ENCODE measurements around the gene ADSL. TPM values are rescaled to one million over a fixed set of nuclear protein-coding genes. Genes with fewer than 3 reads are reported as not detected.
A peak's percentile ranks its signal among the peaks of the same experiment; 100 is the strongest.

ADSL gene
- total RNA-seq, 2 experiments from 2014 or later: 95.0 to 105 TPM

- ChIA-PET POLR2A (interaction anchor here (1.2 kb wide), 1 partner anchor 85 kb away, joined by 3 read pairs; no protein-coding TSS in a partner anchor), CTCF (no interaction called here)
- Mint-ChIP-seq H3K4me3 (no peak overlapping the region), H3K27ac (no peak overlapping the region), H3K36me3 (ENCODE audit: low read depth) (peaks cover 45% of the 10 kb centered on the region), H3K27me3 (no peaks in the 10 kb centered on the region), H3K4me1 (peaks cover 5% of the 10 kb centered on the region), H3K9me3 (no peaks in the 10 kb centered on the region)
- no peak for DNase-seq
Observed at GRCh38 chr22:40408718-40409612, 62.7 kb downstream of the ADSL start.

DNA sequence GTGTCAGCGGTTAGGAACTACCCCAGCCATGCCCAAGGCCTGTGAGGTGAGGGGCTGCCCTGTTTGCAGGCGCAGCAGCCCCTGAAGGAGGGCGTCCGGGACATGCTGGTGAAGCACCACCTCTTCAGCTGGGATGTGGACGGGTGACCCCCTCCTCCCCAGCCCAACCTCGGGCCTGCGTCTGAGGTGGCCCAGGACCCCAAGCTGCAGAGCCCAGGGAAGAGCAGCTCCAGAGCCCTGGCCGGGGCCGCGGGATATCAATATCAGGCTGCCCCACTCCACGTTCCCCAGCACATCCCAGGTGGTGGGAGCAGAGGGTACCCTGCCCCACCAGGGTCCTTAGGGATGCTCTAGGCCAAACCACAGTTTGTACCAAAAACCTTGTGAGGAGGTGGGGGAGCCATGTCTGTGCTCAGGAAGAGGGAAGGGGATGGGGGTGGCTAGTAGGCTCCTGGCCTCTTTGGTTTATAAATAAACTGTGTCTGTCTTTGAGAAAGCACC is 63.4 kb downstream of the ADSL start:
- peaks cover 45% of the 10 kb centered on the region for H3K36me3 Mint-ChIP-seq (ENCODE audit: low read depth)
- peaks cover 10% of the 10 kb centered on the region for H3K4me1 Mint-ChIP-seq
- no peak overlapping the region for H3K4me3 Mint-ChIP-seq
- ChIA-PET POLR2A (interaction anchor here (1.2 kb wide), 1 partner anchor 86 kb away, joined by 3 read pairs; no protein-coding TSS in a partner anchor), CTCF (no interaction called here)
- H3K27me3 Mint-ChIP-seq: no peaks in the 10 kb centered on the region
- H3K9me3 Mint-ChIP-seq: no peaks in the 10 kb centered on the region
- DNase-seq: no peak
- H3K27ac Mint-ChIP-seq: no peak overlapping the region

GRCh38 chr22:40410272-40410671 is 64.0 kb downstream of the ADSL start:
- DNase-seq: no peak
- peaks cover 11% of the 10 kb centered on the region for H3K4me1 Mint-ChIP-seq
- H3K27ac Mint-ChIP-seq: no peak overlapping the region
- peaks cover 44% of the 10 kb centered on the region for H3K36me3 Mint-ChIP-seq (ENCODE audit: low read depth)
- H3K27me3 Mint-ChIP-seq: no peaks in the 10 kb centered on the region
- CTCF ChIA-PET: no interaction called here
- POLR2A ChIA-PET: interaction anchor here (0.7 kb wide), 1 partner anchor 14 kb away, joined by 3 read pairs; no protein-coding TSS in a partner anchor
- H3K4me3 Mint-ChIP-seq: no peak overlapping the region
- no peaks in the 10 kb centered on the region for H3K9me3 Mint-ChIP-seq

DNA sequence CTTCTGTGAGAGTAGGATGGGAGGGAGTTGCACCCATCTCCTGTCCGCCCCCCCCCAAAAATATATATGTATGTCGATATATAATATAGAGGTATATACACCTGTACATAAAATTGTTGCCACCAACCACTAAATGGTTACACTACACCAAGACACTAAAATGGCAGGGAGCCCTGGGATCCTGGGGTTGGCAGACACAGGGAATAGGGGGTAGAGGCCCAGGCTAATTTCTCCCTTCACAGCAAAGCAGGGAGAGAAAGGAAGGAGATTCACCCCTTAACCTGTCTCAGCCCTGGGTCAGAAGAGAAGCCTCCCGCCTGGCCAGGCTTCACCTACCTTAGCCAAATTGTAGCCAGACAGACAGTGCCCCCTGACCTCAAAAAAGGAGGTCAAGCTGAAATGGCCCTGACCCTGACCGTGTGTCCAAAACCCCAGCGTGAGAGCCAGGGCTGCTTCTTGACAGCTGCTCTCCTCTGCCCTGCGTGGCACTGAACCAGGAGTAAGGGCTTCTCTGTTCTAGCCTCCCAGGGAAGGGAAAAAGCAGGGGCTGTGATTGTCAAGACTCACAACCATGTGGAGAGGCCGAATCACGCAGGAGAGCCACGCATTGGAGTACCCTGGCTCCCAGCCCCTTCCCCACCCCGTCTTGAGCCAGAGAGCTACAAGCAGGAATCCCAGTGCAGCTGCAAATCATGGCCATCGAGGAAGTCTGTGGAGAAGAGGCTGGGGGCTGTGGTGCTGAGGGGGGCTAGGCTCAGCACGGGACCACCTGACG is 64.6 kb downstream of the ADSL start:
- POLR2A ChIA-PET: interaction anchor here (0.7 kb wide), 1 partner anchor 13 kb away, joined by 3 read pairs; no protein-coding TSS in a partner anchor
- no peak for DNase-seq

DNA sequence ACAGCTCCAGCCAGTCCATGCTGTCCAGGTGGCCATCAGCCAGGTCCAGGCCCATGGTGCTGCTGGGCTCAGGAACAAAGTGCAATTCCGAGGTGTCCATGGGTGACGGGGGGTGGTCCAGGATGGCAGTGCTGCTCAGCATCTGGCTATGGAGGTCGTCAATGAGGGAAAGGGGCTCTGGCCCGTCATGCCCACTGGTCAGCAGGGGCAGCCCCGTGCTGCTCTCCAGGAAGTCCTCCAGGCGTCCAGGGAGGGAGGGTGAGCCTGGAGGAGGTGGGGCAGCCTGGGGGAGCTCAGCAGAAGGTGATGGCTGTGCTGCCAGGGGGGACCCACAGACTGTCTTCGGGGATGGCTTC is 65.2 kb downstream of the ADSL start:
- H3K4me3 Mint-ChIP-seq: no peak overlapping the region
- no peak overlapping the region for H3K27ac Mint-ChIP-seq
- CTCF ChIA-PET: no interaction called here
- POLR2A ChIA-PET: interaction anchor here (1.0 kb wide), 1 partner anchor 11 kb away, joined by 3 read pairs; no protein-coding TSS in a partner anchor
- peaks cover 51% of the 10 kb centered on the region for H3K36me3 Mint-ChIP-seq (ENCODE audit: low read depth)
- no peaks in the 10 kb centered on the region for H3K27me3 Mint-ChIP-seq
- no peaks in the 10 kb centered on the region for H3K9me3 Mint-ChIP-seq
- peaks cover 23% of the 10 kb centered on the region for H3K4me1 Mint-ChIP-seq
- DNase-seq: no peak

More for the DNA sequence above, 64.6 kb downstream of the ADSL start:
- H3K9me3 Mint-ChIP-seq: no peaks in the 10 kb centered on the region
- CTCF ChIA-PET: no interaction called here
- peaks cover 48% of the 10 kb centered on the region for H3K36me3 Mint-ChIP-seq (ENCODE audit: low read depth)
- no peak overlapping the region for H3K4me3 Mint-ChIP-seq
- H3K4me1 Mint-ChIP-seq: peaks cover 17% of the 10 kb centered on the region
- H3K27ac Mint-ChIP-seq: no peak overlapping the region
- H3K27me3 Mint-ChIP-seq: no peaks in the 10 kb centered on the region

GRCh38 chr22:40412441-40412840 is 66.1 kb downstream of the ADSL start:
- peak overlapping the region; percentile 41 for H3K27ac Mint-ChIP-seq
- ChIA-PET CTCF (no interaction called here), POLR2A (interaction anchor here (1.0 kb wide), 1 partner anchor 12 kb away, joined by 3 read pairs; no protein-coding TSS in a partner anchor)
- no peaks in the 10 kb centered on the region for H3K9me3 Mint-ChIP-seq
- DNase-seq: no peak
- no peak overlapping the region for H3K4me3 Mint-ChIP-seq
- peaks cover 25% of the 10 kb centered on the region for H3K4me1 Mint-ChIP-seq
- H3K36me3 Mint-ChIP-seq (ENCODE audit: low read depth): peaks cover 51% of the 10 kb centered on the region
- H3K27me3 Mint-ChIP-seq: no peaks in the 10 kb centered on the region

DNA sequence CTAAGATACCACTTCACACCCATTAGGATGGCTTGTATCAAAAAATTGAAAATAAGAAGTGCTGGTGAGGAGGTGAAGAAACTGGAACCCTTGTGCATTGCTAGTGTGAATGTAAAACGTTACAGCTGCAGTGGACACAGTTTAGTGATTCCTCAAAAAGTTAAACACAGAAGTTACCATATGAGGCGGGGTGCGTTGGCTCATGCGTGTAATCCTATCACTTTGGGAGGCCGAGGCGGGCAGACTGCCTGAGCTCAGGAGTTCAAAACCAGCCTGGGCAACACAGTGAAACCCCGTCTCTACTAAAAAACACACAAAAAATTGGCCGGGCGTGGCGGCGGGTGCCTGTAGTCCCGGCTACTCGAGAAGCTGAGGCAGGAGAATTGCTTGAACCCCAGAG is 67.6 kb downstream of the ADSL start:
- no peak for DNase-seq
- H3K27me3 Mint-ChIP-seq: no peaks in the 10 kb centered on the region
- no peak overlapping the region for H3K4me3 Mint-ChIP-seq
- peaks cover 55% of the 10 kb centered on the region for H3K36me3 Mint-ChIP-seq (ENCODE audit: low read depth)
- no peaks in the 10 kb centered on the region for H3K9me3 Mint-ChIP-seq
- ChIA-PET POLR2A (no interaction called here), CTCF (interaction anchor here (1.0 kb wide), 1 partner anchor 66 kb away, joined by 3 read pairs; no protein-coding TSS in a partner anchor)
- H3K4me1 Mint-ChIP-seq: peaks cover 25% of the 10 kb centered on the region
- peak overlapping the region; percentile 57 for H3K27ac Mint-ChIP-seq

DNA sequence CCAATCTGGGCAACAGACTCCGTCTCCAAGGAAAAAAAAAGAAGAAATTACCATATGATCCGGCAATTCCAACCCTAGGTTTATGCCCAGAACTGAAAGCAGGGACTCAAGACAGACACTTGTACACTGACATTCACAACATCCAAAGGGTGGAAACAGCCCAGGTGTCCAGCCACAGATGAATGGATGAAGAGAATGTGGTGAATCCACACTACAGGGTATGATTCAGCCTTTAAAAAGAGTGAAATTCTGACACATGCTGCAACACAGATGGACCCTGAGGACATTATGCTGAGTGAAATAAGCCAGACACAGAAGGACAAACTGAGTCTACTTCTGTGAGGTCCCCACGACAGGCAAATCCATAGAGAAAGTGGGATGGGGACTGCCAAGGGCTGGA is 68.0 kb downstream of the ADSL start:
- H3K36me3 Mint-ChIP-seq (ENCODE audit: low read depth): peaks cover 55% of the 10 kb centered on the region
- H3K4me3 Mint-ChIP-seq: no peak overlapping the region
- peak overlapping the region; percentile 57 for H3K27ac Mint-ChIP-seq
- H3K4me1 Mint-ChIP-seq: peaks cover 25% of the 10 kb centered on the region
- H3K27me3 Mint-ChIP-seq: no peaks in the 10 kb centered on the region
- no peaks in the 10 kb centered on the region for H3K9me3 Mint-ChIP-seq
- DNase-seq: no peak
- POLR2A ChIA-PET: no interaction called here
- CTCF ChIA-PET: interaction anchor here (1.0 kb wide), 1 partner anchor 66 kb away, joined by 3 read pairs; no protein-coding TSS in a partner anchor

DNA sequence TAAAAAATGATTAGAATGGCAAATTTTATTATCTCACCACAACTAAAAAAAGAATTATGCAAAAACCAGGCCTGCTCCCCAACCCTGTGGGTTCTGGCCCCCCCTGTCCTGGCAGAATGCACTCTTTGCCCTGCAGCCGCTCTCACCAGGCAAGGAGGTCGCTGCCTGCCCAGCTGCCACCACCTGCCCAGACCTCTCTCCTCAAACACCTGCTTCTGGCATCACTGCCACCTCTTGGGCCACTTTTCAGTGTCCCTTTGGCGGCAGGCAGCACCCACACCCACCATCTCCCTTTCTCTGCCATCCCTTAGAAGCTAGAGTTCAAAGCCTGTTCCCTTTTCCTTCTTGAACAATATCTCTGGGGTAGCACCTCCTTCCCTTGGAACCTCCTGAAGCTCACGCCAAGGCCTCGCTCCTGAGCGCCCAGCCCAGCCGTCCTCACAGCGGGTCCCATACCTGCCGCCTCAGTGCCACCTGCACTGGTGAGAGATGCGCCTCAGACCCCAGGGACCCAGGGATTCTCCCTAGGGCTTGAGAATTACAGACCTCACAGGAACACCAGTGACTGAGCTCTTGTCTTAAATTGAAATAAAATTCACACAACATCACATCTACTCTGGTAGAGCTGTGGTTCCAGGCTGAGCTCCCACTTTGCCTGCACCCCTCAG is 68.7 kb downstream of the ADSL start:
- Mint-ChIP-seq H3K4me3 (no peak overlapping the region), H3K4me1 (peaks cover 25% of the 10 kb centered on the region), H3K36me3 (ENCODE audit: low read depth) (peaks cover 58% of the 10 kb centered on the region), H3K9me3 (no peaks in the 10 kb centered on the region), H3K27ac (peak overlapping the region; percentile 56), H3K27me3 (no peaks in the 10 kb centered on the region)
- ChIA-PET CTCF (no interaction called here), POLR2A (interaction anchor here (1.0 kb wide), 1 partner anchor 152 kb away, joined by 3 read pairs; no protein-coding TSS in a partner anchor)
- no peak for DNase-seq

- no peak overlapping the region for H3K4me3 Mint-ChIP-seq
- ChIA-PET POLR2A (interaction anchor here (0.7 to 1.0 kb wide), 2 partner anchors 21 to 151 kb away, joined by 3 read pairs; no protein-coding TSS in a partner anchor), CTCF (no interaction called here)
- H3K4me1 Mint-ChIP-seq: peaks cover 25% of the 10 kb centered on the region
- peak overlapping the region; percentile 56 for H3K27ac Mint-ChIP-seq
- DNase-seq: no peak
- H3K36me3 Mint-ChIP-seq (ENCODE audit: low read depth): peaks cover 54% of the 10 kb centered on the region
- H3K27me3 Mint-ChIP-seq: no peaks in the 10 kb centered on the region
- no peaks in the 10 kb centered on the region for H3K9me3 Mint-ChIP-seq
Observed at GRCh38 chr22:40415531-40416266, 69.4 kb downstream of the ADSL start.

DNA sequence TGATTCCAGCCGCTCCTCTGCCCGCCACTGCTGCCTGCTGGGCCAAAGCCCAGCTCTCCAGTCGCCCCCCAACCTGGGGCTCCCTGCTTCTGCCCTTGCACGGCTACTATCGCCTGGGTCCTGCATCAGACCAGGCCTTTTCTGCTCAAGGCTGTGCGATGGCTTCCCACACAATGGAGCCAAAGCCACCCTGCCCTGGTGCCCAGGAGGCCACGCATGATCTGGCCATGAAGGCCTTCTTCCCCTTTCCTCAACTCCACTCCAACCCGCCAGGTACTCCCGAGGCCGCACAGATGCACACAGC is 69.9 kb downstream of the ADSL start:
- Mint-ChIP-seq H3K9me3 (no peaks in the 10 kb centered on the region), H3K27ac (peak overlapping the region; percentile 40), H3K27me3 (no peaks in the 10 kb centered on the region), H3K4me1 (peaks cover 25% of the 10 kb centered on the region), H3K4me3 (no peak overlapping the region), H3K36me3 (ENCODE audit: low read depth) (peaks cover 54% of the 10 kb centered on the region)
- POLR2A ChIA-PET: interaction anchor here (0.7 to 1.0 kb wide), 2 partner anchors 21 to 150 kb away, joined by 3 read pairs; no protein-coding TSS in a partner anchor
- no peak for DNase-seq
- CTCF ChIA-PET: no interaction called here

DNA sequence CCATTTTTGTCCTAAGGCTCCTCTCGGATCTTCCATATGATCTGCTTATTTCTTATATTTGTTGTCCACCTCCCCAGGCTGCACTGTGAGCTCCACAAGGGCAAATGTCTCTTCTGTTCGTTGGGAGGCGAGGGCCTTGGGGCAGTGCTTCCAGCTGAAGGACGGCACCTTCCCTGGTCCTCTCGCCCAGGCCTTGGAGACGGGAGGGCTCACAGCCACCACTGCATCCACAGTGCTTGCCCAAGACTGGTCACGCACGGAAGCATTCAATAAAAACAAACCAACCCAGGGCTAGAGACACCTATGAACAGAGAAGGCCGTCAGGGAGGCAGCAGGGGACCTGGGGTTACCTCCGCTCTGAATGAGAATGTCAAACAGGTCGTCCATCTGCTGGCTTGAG is 70.3 kb downstream of the ADSL start:
- peaks cover 54% of the 10 kb centered on the region for H3K36me3 Mint-ChIP-seq (ENCODE audit: low read depth)
- POLR2A ChIA-PET: no interaction called here

More for the DNA sequence above, 70.3 kb downstream of the ADSL start:
- no peak for DNase-seq
- no peaks in the 10 kb centered on the region for H3K27me3 Mint-ChIP-seq
- peaks cover 25% of the 10 kb centered on the region for H3K4me1 Mint-ChIP-seq
- no peak overlapping the region for H3K4me3 Mint-ChIP-seq
- CTCF ChIA-PET: no interaction called here
- H3K9me3 Mint-ChIP-seq: no peaks in the 10 kb centered on the region
- peak overlapping the region; percentile 40 for H3K27ac Mint-ChIP-seq
